MM.1S (cell line): Measurements from ENCODE around the gene SNTG2.

Source experiments
- DNase-seq: peaks from one replicate; pipeline ENCODE4 v3.0.0-alpha.2; 2015
- H2AFZ ChIP-seq: fragments of 300-600 bp; sonication (generic); 2 replicates; pipeline ENCODE4 v1.6.0; 2016; ENCODE audit warnings: antibody characterized with exemption, low read length
- H3F3A ChIP-seq: fragments of 300-600 bp; sonication (generic); 2 replicates; pipeline ENCODE4 v1.6.1; 2016; ENCODE audit warnings: mild to moderate bottlenecking, antibody characterized with exemption, low read length, moderate library complexity, mixed read lengths; ENCODE audit not compliant: insufficient read depth
- H3K27ac ChIP-seq: fragments of 300-600 bp; sonication (generic); 2 replicates; pipeline ENCODE4 v1.5.1; 2016; ENCODE audit warnings: mild to moderate bottlenecking, low read length
- H3K27me3 ChIP-seq: fragments of 300-600 bp; sonication (generic); replicated peaks from 2 replicates; pipeline ENCODE4 v1.6.0; 2016; ENCODE audit warnings: low read length; ENCODE audit not compliant: insufficient read depth
- H3K36me3 ChIP-seq: fragments of 300-600 bp; sonication (generic); replicated peaks from 2 replicates; pipeline ENCODE4 v1.6.1; 2016; ENCODE audit warnings: mild to moderate bottlenecking, low read length, mixed read lengths; ENCODE audit not compliant: insufficient read depth
- H3K4me1 ChIP-seq: fragments of 300-600 bp; sonication (generic); 2 replicates; pipeline ENCODE4 v1.6.1; 2016; ENCODE audit warnings: low read length, mixed read lengths
- H3K4me2 ChIP-seq: fragments of 300-600 bp; sonication (generic); 2 replicates; pipeline ENCODE4 v1.6.0; 2016; ENCODE audit warnings: low read depth, low read length
- H3K4me3 ChIP-seq: fragments of 300-600 bp; sonication (generic); 2 replicates; pipeline ENCODE4 v1.5.1; 2016; ENCODE audit warnings: low read length, mixed read lengths
- H3K79me2 ChIP-seq: fragments of 300-600 bp; sonication (generic); 2 replicates; pipeline ENCODE4 v1.6.1; 2016; ENCODE audit warnings: mixed run types, low read length, mixed read lengths
- H3K9ac ChIP-seq: fragments of 300-600 bp; sonication (generic); 2 replicates; pipeline ENCODE4 v1.6.1; 2016; ENCODE audit warnings: low read length, mixed read lengths
- H3K9me2 ChIP-seq: fragments of 300-600 bp; sonication (generic); replicated peaks from 2 replicates; pipeline ENCODE4 v1.6.1; 2016; ENCODE audit warnings: mild to moderate bottlenecking, low read length, mixed read lengths; ENCODE audit not compliant: insufficient read depth
- H3K9me3 ChIP-seq: fragments of 300-600 bp; sonication (generic); replicated peaks from 2 replicates; pipeline ENCODE4 v1.6.1; 2016; ENCODE audit warnings: mild to moderate bottlenecking, low read length, mixed read lengths; ENCODE audit not compliant: insufficient read depth
- H4K20me1 ChIP-seq: fragments of 300-600 bp; sonication (generic); 2 replicates; pipeline ENCODE4 v1.6.1; 2016; ENCODE audit warnings: mild to moderate bottlenecking, low read length, moderate library complexity, mixed read lengths; ENCODE audit not compliant: insufficient read depth
- EZH2 ChIP-seq: fragments of 300-600 bp; sonication (generic); optimal IDR thresholded peaks from 2 replicates; pipeline ENCODE3; 2017; ENCODE audit warnings: low read depth, mild to moderate bottlenecking, antibody characterized with exemption, low read length, mixed read lengths
- EZH2phosphoT487 ChIP-seq: fragments of 300-600 bp; sonication (generic); IDR thresholded peaks from 2 replicates; pipeline ENCODE4 v1.6.1; 2018; ENCODE audit warnings: antibody characterized with exemption, low read length
- TF ChIP-seq, protein P1 (sequence below): fragments of 300-600 bp; sonication (generic); IDR thresholded peaks from 2 replicates; pipeline ENCODE4 v1.5.1; 2016; ENCODE audit warnings: antibody characterized with exemption, low read length, mixed read lengths

The SNTG2 gene

GRCh38 chr2:1360557-1361250, 410.1 kb downstream of the SNTG2 start:
- no peak overlapping the region for H3K4me2 ChIP-seq
- no peaks in the 10 kb centered on the region for H3F3A ChIP-seq
- H3K27me3 ChIP-seq = no peaks in the 10 kb centered on the region
- no peaks in the 10 kb centered on the region for H4K20me1 ChIP-seq
- H3K79me2 ChIP-seq = no peaks in the 10 kb centered on the region
- no peaks in the 10 kb centered on the region for H3K4me1 ChIP-seq
- H3K9me2 ChIP-seq = no peaks in the 10 kb centered on the region
- DNase-seq = no peak
- H3K36me3 ChIP-seq = no peaks in the 10 kb centered on the region
- no peaks in the 10 kb centered on the region for H3K9me3 ChIP-seq
- H3K27ac ChIP-seq = no peak overlapping the region
- TF ChIP-seq, protein P1, sequence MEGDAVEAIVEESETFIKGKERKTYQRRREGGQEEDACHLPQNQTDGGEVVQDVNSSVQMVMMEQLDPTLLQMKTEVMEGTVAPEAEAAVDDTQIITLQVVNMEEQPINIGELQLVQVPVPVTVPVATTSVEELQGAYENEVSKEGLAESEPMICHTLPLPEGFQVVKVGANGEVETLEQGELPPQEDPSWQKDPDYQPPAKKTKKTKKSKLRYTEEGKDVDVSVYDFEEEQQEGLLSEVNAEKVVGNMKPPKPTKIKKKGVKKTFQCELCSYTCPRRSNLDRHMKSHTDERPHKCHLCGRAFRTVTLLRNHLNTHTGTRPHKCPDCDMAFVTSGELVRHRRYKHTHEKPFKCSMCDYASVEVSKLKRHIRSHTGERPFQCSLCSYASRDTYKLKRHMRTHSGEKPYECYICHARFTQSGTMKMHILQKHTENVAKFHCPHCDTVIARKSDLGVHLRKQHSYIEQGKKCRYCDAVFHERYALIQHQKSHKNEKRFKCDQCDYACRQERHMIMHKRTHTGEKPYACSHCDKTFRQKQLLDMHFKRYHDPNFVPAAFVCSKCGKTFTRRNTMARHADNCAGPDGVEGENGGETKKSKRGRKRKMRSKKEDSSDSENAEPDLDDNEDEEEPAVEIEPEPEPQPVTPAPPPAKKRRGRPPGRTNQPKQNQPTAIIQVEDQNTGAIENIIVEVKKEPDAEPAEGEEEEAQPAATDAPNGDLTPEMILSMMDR = no peak
- TF ChIP-seq EZH2 = no peak
- TF ChIP-seq EZH2phosphoT487 = no peak
- no peak overlapping the region for H3K9ac ChIP-seq
- no peak overlapping the region for H2AFZ ChIP-seq
- H3K4me3 ChIP-seq = no peak overlapping the region

GRCh38 chr2:1363367-1363766, 412.7 kb downstream of the SNTG2 start:
- no peak overlapping the region for H2AFZ ChIP-seq
- H4K20me1 ChIP-seq = no peaks in the 10 kb centered on the region
- no peaks in the 10 kb centered on the region for H3F3A ChIP-seq
- H3K27me3 ChIP-seq = no peaks in the 10 kb centered on the region
- H3K9ac ChIP-seq = no peak overlapping the region
- H3K4me2 ChIP-seq = no peak overlapping the region
- no peak overlapping the region for H3K4me3 ChIP-seq
- no peaks in the 10 kb centered on the region for H3K79me2 ChIP-seq
- no peaks in the 10 kb centered on the region for H3K4me1 ChIP-seq
- TF ChIP-seq EZH2phosphoT487 = no peak
- TF ChIP-seq, protein P1 = no peak
- TF ChIP-seq EZH2 = no peak
- H3K27ac ChIP-seq = no peak overlapping the region
- H3K9me3 ChIP-seq = no peaks in the 10 kb centered on the region
- H3K9me2 ChIP-seq = no peaks in the 10 kb centered on the region
- DNase-seq = no peak
- H3K36me3 ChIP-seq = no peaks in the 10 kb centered on the region

DNA sequence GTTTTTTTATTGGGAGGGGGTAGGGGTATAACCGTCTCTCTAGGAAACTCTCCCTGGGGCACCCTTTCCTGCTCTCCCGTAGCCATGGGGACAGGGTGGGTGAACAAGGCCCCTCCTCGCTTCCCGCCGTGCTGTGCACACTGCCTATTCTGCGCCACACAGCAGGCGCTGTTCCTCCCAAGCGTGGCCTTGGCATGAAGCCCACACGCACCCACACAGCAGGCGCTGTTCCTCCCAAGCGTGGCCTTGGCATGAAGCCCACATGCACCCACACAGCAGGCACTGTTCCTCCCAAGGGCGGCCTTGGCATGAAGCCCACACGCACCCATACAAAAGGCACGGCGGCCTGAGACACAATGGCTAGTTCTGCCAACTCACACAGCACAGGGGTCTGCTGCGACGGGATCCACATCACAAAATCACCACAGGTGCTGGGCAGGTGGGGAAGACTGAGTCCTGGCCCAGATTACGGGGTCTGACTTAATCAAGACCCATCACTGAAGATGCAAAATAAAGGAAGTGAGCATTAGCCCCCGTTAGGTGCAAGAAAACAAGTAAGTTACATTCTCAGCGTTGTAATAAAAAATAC, 416.0 kb downstream of the SNTG2 start:
- Histone ChIP-seq H3K4me2 (no peak overlapping the region), H3K27ac (no peak overlapping the region), H4K20me1 (no peaks in the 10 kb centered on the region), H3K36me3 (no peaks in the 10 kb centered on the region), H3K27me3 (no peaks in the 10 kb centered on the region), H3K79me2 (no peaks in the 10 kb centered on the region), H3K9me3 (no peaks in the 10 kb centered on the region), H3K4me3 (no peak overlapping the region), H3K4me1 (no peaks in the 10 kb centered on the region), H2AFZ (no peak overlapping the region), H3K9ac (no peak overlapping the region), H3K9me2 (no peaks in the 10 kb centered on the region), H3F3A (no peaks in the 10 kb centered on the region)
- TF ChIP-seq, protein P1 = no peak
- no peak for TF ChIP-seq EZH2phosphoT487
- no peak for TF ChIP-seq EZH2
- DNase-seq = no peak
